GM08714 (cell line): ENCODE data around the gene MNX1.

ENCODE experiments used
- H3K4me3 ChIP-seq: fragments of 200-500 bp; sonication (Bioruptor generic); 2 replicates; pipeline ENCODE4 v1.5.1; 2014; ENCODE audit warnings: mild to moderate bottlenecking, low read length, inconsistent platforms
- ZNF274 ChIP-seq: IDR thresholded peaks from 2 replicates; pipeline ENCODE4 v1.6.1; 2012; ENCODE audit warnings: mild to moderate bottlenecking, low read depth, low read length

MNX1 gene

GRCh38 chr7:157022681-157023588 lies 12.5 kb upstream of the MNX1 start:
- no peak overlapping the region for H3K4me3 ChIP-seq
- no peak for TF ChIP-seq ZNF274

GRCh38 chr7:157021871-157022680 lies 11.6 kb upstream of the MNX1 start:
- no peak overlapping the region for H3K4me3 ChIP-seq
- TF ChIP-seq ZNF274: no peak

GRCh38 chr7:157021071-157021870 lies 10.8 kb upstream of the MNX1 start:
- no peak for TF ChIP-seq ZNF274
- peak overlapping the region; percentile 1; the same call in 1 of the 2 replicates for H3K4me3 ChIP-seq

- no peak for TF ChIP-seq ZNF274
- H3K4me3 ChIP-seq: peak overlapping the region; percentile 1; the same call in 1 of the 2 replicates
These were observed 10.1 kb upstream of the MNX1 start for GRCh38 chr7:157020514-157021070.

GRCh38 chr7:157019718-157020451 lies 9.4 kb upstream of the MNX1 start:
- H3K4me3 ChIP-seq: no peak overlapping the region

GRCh38 chr7:157018997-157019608 lies 8.6 kb upstream of the MNX1 start:
- peak overlapping the region; percentile 5; the same call in 1 of the 2 replicates for H3K4me3 ChIP-seq
- TF ChIP-seq ZNF274: no peak

More at GRCh38 chr7:157019718-157020451, 9.4 kb upstream of the MNX1 start:
- TF ChIP-seq ZNF274: no peak

- peak overlapping the region; percentile 5; the same call in 1 of the 2 replicates for H3K4me3 ChIP-seq
- TF ChIP-seq ZNF274: no peak
These were observed 8.0 kb upstream of the MNX1 start for GRCh38 chr7:157018328-157018996.

- TF ChIP-seq ZNF274: no peak
- no peak overlapping the region for H3K4me3 ChIP-seq
These were observed 7.3 kb upstream of the MNX1 start for GRCh38 chr7:157017603-157018327.

- H3K4me3 ChIP-seq: no peak overlapping the region
- TF ChIP-seq ZNF274: no peak
These were observed 6.7 kb upstream of the MNX1 start for GRCh38 chr7:157017149-157017548.

GRCh38 chr7:157016352-157017041 lies 6.0 kb upstream of the MNX1 start:
- H3K4me3 ChIP-seq: no peak overlapping the region; the same call in 1 of the 2 replicates
- TF ChIP-seq ZNF274: no peak

GRCh38 chr7:157016024-157016351 lies 5.5 kb upstream of the MNX1 start:
- TF ChIP-seq ZNF274: no peak
- no peak overlapping the region; the same call in 1 of the 2 replicates for H3K4me3 ChIP-seq
